Chondrocyte (in vitro differentiated cells): ENCODE data around the gene ZNF263. TPM values are rescaled to one million over a fixed set of nuclear protein-coding genes. Genes with fewer than 3 reads are reported as not detected.

Source experiments
- DNase-seq: peaks from one replicate; pipeline ENCODE4 v3.0.0; 2021; ENCODE audit warnings: mixed read lengths, low spot score
- H3K27ac Mint-ChIP-seq: one replicate; pipeline ENCODE4 v1.8.0; 2021; ENCODE audit warnings: mild to moderate bottlenecking, moderate library complexity, mixed read lengths; ENCODE audit not compliant: unreplicated experiment
- H3K27me3 Mint-ChIP-seq: 2 replicates; pipeline ENCODE4 v1.8.0; 2021; ENCODE audit warnings: low read depth, mixed read lengths
- H3K36me3 Mint-ChIP-seq: 2 replicates; pipeline ENCODE4 v1.8.0; 2021; ENCODE audit warnings: low read depth, mixed read lengths
- H3K4me1 Mint-ChIP-seq: 2 replicates; pipeline ENCODE4 v1.8.0; 2021; ENCODE audit warnings: low read depth, mild to moderate bottlenecking, mixed read lengths
- H3K4me3 Mint-ChIP-seq: one replicate; pipeline ENCODE4 v1.8.0; 2021; ENCODE audit warnings: mild to moderate bottlenecking, moderate library complexity, mixed read lengths; ENCODE audit not compliant: unreplicated experiment
- H3K9me3 Mint-ChIP-seq: 2 replicates; pipeline ENCODE4 v1.8.0; 2021; ENCODE audit warnings: low read depth, mixed read lengths
- total RNA-seq: library from RNA; stranded (reverse); gene quantifications from 3 replicates; pipeline ENCODE4 v1.2.1, GENCODE V29; 2021
- TF ChIP-seq, protein P1 (sequence below): fragments of 200-600 bp; sonication (generic); IDR thresholded peaks from 2 replicates; pipeline ENCODE4 v1.5.0; 2021; ENCODE audit warnings: antibody characterized with exemption, mild to moderate bottlenecking, moderate library complexity

The ZNF263 gene
- total RNA-seq, 1 donor from 2014 or later: 22.9 TPM

DNA sequence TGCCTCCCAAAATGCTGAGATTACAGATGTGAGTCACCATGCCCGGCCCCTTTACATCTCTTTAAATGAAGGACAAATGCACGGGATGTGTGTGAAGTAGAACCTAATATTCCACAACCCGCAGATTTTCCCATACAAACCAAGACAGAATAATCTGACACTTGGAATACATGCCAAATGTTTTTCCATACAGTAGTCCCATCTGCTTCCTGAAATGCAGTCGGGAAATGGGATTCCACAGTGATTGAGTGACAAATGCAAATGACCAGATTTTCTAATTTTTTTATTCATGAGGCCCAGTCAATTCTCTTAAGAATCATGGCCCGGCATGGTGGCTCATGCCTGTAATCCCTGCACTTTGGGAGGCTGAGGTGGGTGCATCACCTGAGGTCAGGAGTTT, 41.5 kb upstream of the ZNF263 start:
- no peaks in the 10 kb centered on the region for H3K4me1 Mint-ChIP-seq
- H3K4me3 Mint-ChIP-seq: no peak overlapping the region
- no peaks in the 10 kb centered on the region for H3K9me3 Mint-ChIP-seq
- TF ChIP-seq, protein P1, sequence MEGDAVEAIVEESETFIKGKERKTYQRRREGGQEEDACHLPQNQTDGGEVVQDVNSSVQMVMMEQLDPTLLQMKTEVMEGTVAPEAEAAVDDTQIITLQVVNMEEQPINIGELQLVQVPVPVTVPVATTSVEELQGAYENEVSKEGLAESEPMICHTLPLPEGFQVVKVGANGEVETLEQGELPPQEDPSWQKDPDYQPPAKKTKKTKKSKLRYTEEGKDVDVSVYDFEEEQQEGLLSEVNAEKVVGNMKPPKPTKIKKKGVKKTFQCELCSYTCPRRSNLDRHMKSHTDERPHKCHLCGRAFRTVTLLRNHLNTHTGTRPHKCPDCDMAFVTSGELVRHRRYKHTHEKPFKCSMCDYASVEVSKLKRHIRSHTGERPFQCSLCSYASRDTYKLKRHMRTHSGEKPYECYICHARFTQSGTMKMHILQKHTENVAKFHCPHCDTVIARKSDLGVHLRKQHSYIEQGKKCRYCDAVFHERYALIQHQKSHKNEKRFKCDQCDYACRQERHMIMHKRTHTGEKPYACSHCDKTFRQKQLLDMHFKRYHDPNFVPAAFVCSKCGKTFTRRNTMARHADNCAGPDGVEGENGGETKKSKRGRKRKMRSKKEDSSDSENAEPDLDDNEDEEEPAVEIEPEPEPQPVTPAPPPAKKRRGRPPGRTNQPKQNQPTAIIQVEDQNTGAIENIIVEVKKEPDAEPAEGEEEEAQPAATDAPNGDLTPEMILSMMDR: no peak
- DNase-seq: no peak
- H3K36me3 Mint-ChIP-seq: no peaks in the 10 kb centered on the region
- peaks cover 17% of the 10 kb centered on the region for H3K27me3 Mint-ChIP-seq
- no peak overlapping the region for H3K27ac Mint-ChIP-seq

DNA sequence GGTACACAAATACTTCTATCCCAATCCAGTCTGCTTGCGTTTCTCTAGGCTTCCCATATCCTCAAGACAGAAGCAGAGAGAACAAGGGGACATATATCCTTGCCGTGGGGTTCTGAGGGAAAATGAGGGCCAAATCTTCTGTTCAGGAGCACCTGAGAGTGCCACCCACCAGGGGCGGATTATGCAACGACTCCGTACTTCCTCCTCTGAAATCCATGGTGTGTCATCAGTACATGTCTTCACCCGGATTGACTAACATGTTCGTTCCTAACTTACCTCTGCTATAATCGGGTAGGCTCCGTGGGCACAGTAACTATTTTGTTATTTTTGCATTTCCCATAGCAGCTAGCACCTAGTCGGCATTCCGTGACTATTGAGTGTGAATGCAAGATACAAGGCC, 40.6 kb upstream of the ZNF263 start:
- DNase-seq: no peak

DNA sequence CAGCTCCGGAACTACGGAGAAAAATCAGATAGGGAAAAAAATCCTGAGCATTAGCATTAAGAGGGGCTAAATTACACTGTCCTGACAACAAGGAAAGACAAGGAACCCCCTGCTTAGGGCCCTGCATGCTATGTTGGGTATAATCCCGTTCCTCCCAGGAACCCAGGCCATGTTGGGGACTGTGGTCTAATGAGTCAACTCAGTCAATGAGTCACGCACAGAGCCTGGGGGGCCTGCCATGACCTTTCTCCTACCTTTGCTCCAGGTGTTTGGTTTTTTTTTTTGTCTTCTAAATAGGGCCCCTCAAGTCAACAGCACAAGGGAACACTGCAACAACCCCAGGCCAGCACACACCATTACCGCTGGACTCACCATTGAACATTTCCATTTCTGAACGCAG, 39.4 kb upstream of the ZNF263 start:
- no peaks in the 10 kb centered on the region for H3K9me3 Mint-ChIP-seq
- no peaks in the 10 kb centered on the region for H3K4me1 Mint-ChIP-seq
- DNase-seq: no peak
- TF ChIP-seq, protein P1: no peak
- no peak overlapping the region for H3K4me3 Mint-ChIP-seq
- H3K27me3 Mint-ChIP-seq: peaks cover 19% of the 10 kb centered on the region
- no peaks in the 10 kb centered on the region for H3K36me3 Mint-ChIP-seq
- no peak overlapping the region for H3K27ac Mint-ChIP-seq

More for the DNA sequence above, 40.6 kb upstream of the ZNF263 start:
- no peaks in the 10 kb centered on the region for H3K36me3 Mint-ChIP-seq
- no peaks in the 10 kb centered on the region for H3K9me3 Mint-ChIP-seq
- peaks cover 19% of the 10 kb centered on the region for H3K27me3 Mint-ChIP-seq
- no peaks in the 10 kb centered on the region for H3K4me1 Mint-ChIP-seq
- TF ChIP-seq, protein P1: no peak
- no peak overlapping the region for H3K27ac Mint-ChIP-seq
- H3K4me3 Mint-ChIP-seq: no peak overlapping the region

DNA sequence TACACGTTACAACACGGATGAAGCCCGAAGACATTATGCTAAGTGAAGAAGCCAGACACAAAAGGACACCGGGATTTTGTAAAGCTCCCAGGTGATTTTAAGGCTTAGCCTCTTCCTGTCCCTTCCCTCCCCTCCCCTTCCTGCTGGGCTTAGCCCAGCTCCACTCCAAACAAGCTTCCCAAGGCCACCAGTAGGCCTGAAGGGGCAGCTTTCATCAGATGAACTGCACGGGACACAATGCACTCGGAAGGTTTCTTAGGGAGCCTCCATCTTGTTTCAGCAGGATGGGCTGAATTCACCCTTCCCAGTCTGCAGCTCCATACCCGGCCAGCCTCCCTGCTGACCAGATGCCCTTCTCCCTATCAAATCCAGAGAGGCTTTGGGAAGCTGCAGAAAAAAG, 37.3 kb upstream of the ZNF263 start:
- Mint-ChIP-seq H3K27ac (no peak overlapping the region), H3K9me3 (no peaks in the 10 kb centered on the region), H3K27me3 (peaks cover 12% of the 10 kb centered on the region), H3K4me3 (no peak overlapping the region), H3K4me1 (no peaks in the 10 kb centered on the region), H3K36me3 (no peaks in the 10 kb centered on the region)
- TF ChIP-seq, protein P1: no peak
- no peak for DNase-seq

DNA sequence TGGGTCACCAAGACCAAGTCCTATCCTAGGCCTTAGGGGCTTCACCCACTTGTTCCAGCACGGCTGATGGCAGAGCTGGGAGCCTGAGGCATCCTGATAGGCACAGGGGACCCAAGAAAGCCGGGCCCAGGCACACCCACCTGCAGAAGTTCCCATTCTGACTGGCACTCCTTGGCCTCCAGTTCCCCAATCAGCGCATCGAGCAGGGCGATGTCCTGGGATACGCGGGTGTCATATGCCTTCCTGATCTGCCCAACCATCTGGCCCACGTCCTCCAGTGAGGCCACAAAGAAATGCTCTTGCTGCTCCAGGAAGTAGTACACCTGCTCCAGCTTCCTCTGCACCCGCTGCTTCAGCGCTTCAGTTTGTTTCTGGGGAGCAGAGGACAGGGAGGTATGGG, 36.4 kb upstream of the ZNF263 start:
- Mint-ChIP-seq H3K27me3 (peaks cover 11% of the 10 kb centered on the region), H3K27ac (no peak overlapping the region), H3K9me3 (no peaks in the 10 kb centered on the region), H3K36me3 (no peaks in the 10 kb centered on the region), H3K4me3 (no peak overlapping the region), H3K4me1 (no peaks in the 10 kb centered on the region)
- TF ChIP-seq, protein P1: no peak
- no peak for DNase-seq
